ENCODE measurements around the gene LILRA1.
"Not testable (repeated sequence)": the region's sequence is repeated elsewhere in the genome, so short reads cannot be mapped to it uniquely, and the experiment has no call there.

LILRA1 gene

DNA sequence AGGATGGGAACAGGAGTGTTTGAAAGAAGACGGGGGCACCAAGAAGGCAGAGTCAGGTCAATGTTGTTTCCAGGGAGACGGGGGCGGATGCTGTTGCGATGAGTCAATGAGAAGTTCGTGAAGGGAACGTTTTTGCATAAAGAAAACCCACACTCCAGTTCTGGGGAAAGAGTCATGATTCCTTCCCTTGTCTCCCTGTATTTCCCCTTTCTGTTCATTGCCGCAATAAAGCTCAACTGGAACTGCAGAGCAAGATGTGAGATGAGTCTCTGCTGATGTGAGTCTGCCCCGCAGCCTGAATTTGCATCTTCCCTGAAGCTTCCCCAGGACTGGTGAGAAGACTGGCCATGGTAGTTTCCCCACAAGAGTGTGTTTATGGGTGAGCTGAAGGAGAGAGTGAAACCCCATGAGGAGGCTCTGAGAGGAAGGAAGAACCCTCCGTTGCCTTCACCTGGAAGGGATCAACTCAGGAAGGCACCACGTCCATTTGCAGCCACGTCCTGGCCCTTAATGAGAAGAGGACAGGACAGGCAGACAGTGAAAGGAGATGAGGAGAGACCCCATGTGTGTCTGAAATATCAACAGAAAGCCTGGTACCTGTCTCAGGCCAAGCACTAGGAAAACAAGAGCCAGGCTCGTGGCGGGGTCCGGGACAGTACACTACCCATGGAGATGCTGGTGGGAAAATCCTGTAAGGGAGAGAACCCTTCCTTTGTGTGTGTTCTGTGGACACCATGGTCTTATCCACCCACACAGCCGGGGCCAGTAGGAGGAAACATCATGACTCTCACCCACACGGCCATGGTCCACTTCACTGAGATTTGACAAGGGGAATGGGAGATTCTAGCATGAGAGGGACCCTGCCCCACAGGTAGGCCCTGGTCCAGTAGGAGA is 13.7 kb downstream of the LILRA1 start:
- no peaks in the 10 kb centered on the region for H3K36me3 Mint-ChIP-seq
- no peak overlapping the region for H3K4me3 Mint-ChIP-seq
- no peak overlapping the region for H3K27ac Mint-ChIP-seq
- H3K9me3 Mint-ChIP-seq (ENCODE audit: low read depth): peaks cover 4% of the 10 kb centered on the region
- no peaks in the 10 kb centered on the region for H3K4me1 Mint-ChIP-seq (ENCODE audit: low read depth)
- peaks cover 29% of the 10 kb centered on the region for H3K27me3 Mint-ChIP-seq

DNA sequence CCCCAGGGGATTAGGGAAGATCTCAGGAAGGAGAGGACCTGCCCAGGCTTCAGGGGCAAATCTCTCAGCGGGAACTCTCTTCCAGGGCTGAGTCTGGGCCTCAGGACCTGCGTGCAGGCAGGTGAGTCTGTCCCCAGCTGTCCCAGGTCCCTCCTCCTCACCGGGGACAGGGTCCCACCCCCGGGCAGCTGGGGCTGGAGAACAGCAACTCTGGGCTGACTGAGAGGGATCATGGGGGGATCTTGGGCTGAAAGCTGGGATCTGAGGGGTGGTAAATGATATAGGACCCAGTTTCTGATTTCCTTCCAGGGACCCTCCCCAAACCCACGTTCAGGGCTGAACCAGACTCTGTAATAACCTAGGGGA is 14.3 kb downstream of the LILRA1 start:
- no peak overlapping the region for H3K4me3 Mint-ChIP-seq
- H3K27ac Mint-ChIP-seq: no peak overlapping the region
- H3K27me3 Mint-ChIP-seq: peaks cover 29% of the 10 kb centered on the region
- no peaks in the 10 kb centered on the region for H3K36me3 Mint-ChIP-seq
- peaks cover 4% of the 10 kb centered on the region for H3K9me3 Mint-ChIP-seq (ENCODE audit: low read depth)
- no peaks in the 10 kb centered on the region for H3K4me1 Mint-ChIP-seq (ENCODE audit: low read depth)

GRCh38 chr19:54608205-54608604 is 14.8 kb downstream of the LILRA1 start:
- no peak overlapping the region for H3K4me3 Mint-ChIP-seq
- peaks cover 4% of the 10 kb centered on the region for H3K9me3 Mint-ChIP-seq (ENCODE audit: low read depth)
- no peaks in the 10 kb centered on the region for H3K36me3 Mint-ChIP-seq
- H3K4me1 Mint-ChIP-seq (ENCODE audit: low read depth): no peaks in the 10 kb centered on the region
- no peak overlapping the region for H3K27ac Mint-ChIP-seq
- H3K27me3 Mint-ChIP-seq: peaks cover 30% of the 10 kb centered on the region

DNA sequence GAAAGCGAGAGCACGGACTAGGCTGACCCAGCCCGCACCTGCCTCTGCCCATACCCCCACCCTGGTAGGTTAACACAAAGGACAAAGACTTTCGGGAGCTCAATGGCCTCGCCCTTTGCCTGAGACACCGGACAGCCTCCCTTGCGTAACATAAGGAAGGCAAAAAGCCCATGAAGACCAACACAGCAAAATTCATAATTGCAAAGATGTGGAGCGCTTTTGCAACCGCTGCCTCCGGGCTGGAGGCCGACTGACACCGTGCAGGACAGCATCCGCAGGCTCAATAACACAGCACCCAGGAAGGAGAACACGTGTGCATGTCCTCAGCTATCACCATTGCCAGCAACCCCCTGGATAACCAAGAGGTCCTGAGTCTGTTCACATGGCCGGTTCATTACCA is 15.4 kb downstream of the LILRA1 start:
- H3K36me3 Mint-ChIP-seq: no peaks in the 10 kb centered on the region
- H3K4me3 Mint-ChIP-seq: no peak overlapping the region
- no peak overlapping the region for H3K27ac Mint-ChIP-seq

DNA sequence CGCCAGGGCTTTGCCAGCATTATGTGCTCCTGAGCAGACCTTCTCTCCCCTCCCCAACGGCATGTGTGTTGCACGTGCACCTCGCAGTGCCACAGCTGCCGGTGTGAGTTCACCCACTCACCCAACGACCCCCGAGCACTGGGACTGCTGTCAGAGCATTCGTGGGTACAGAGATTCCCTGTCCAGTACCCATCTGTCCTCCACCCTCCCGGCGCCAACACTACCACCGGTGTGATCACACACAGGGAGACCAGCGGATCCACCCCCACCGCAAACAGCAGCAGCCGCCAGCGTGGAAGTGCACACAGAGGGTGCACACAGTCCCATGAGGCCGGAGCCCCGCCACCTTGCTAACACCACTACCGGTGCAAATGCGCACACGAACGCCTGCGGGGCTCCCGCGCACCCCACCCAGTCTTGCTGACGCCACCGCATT is 15.9 kb downstream of the LILRA1 start:
- Mint-ChIP-seq H3K36me3 (no peaks in the 10 kb centered on the region), H3K9me3 (ENCODE audit: low read depth) (peaks cover 4% of the 10 kb centered on the region), H3K4me3 (no peak overlapping the region), H3K27ac (no peak overlapping the region), H3K4me1 (ENCODE audit: low read depth) (no peaks in the 10 kb centered on the region), H3K27me3 (peaks cover 30% of the 10 kb centered on the region)

More for the DNA sequence above, 15.4 kb downstream of the LILRA1 start:
- H3K4me1 Mint-ChIP-seq (ENCODE audit: low read depth): no peaks in the 10 kb centered on the region
- peaks cover 4% of the 10 kb centered on the region for H3K9me3 Mint-ChIP-seq (ENCODE audit: low read depth)
- H3K27me3 Mint-ChIP-seq: peaks cover 31% of the 10 kb centered on the region

DNA sequence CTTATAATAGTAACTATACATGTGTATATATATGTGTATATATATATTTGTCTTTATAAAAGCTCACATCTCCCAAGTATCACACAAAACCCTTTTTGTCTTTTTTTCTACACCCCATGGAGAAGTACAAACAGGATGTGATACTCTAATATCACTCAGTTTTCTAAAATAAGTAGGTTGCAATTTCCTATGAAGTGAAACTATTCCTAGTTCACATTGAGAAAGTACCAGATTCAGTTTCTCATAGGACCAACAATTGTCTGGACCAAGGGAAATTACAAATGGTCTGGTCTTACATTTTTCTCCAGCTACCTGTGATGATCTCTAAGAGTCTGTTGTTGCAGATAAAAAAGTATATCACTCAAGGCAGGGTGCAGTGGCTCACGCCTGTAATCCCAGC is 19.0 kb downstream of the LILRA1 start:
- Mint-ChIP-seq H3K27me3 (peaks cover 9% of the 10 kb centered on the region), H3K4me1 (ENCODE audit: low read depth) (no peaks in the 10 kb centered on the region), H3K4me3 (no peak overlapping the region), H3K27ac (no peak overlapping the region), H3K36me3 (no peaks in the 10 kb centered on the region), H3K9me3 (ENCODE audit: low read depth) (no peaks in the 10 kb centered on the region)

GRCh38 chr19:54614726-54615125 is 21.3 kb downstream of the LILRA1 start:
- H3K4me1 Mint-ChIP-seq (ENCODE audit: low read depth): no peaks in the 10 kb centered on the region
- H3K36me3 Mint-ChIP-seq: no peaks in the 10 kb centered on the region
- H3K27me3 Mint-ChIP-seq: peaks cover 5% of the 10 kb centered on the region
- no peaks in the 10 kb centered on the region for H3K9me3 Mint-ChIP-seq (ENCODE audit: low read depth)
- H3K4me3 Mint-ChIP-seq: no peak overlapping the region
- no peak overlapping the region for H3K27ac Mint-ChIP-seq

- no peaks in the 10 kb centered on the region for H3K4me1 Mint-ChIP-seq (ENCODE audit: low read depth)
- no peak overlapping the region for H3K4me3 Mint-ChIP-seq
- H3K9me3 Mint-ChIP-seq (ENCODE audit: low read depth): no peaks in the 10 kb centered on the region
- no peaks in the 10 kb centered on the region for H3K36me3 Mint-ChIP-seq
- peaks cover 5% of the 10 kb centered on the region for H3K27me3 Mint-ChIP-seq
- no peak overlapping the region for H3K27ac Mint-ChIP-seq
Observed at GRCh38 chr19:54616057-54616456, 22.6 kb downstream of the LILRA1 start.

DNA sequence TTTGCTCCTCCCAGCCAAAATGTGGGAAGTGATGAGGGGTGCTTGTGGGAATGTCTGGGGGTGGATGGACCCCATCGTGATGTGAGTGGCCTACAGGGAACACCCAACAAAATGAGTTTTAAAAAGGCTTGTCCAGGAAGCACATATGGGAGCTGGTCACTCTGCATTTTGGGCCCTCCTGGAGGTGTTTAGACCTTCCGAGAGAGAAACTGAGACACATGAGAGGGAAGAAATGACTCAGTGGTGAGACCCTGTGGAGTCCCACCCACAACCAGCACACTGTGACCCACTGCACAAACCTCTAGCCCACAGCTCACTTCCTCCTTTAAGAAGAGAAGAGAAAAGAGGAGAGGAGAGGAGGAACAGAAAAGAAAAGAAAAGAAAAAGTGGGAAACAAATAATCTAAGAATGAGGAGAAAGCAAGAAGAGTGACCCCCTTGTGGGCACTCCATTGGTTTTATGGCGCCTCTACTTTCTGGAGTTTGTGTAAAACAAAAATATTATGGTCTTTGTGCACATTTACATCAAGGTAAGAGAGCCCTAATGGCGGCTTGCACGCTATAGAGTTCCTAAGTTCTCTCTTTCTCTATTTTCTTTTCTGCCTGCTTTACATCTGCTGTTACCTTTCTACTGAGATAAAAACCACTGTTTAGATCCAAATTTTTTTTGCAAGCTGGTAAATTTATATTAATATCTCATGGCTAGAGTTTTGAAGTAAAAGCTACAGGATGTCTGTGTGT is 23.6 kb downstream of the LILRA1 start:
- Mint-ChIP-seq H3K27ac (no peak overlapping the region), H3K4me1 (ENCODE audit: low read depth) (no peaks in the 10 kb centered on the region), H3K4me3 (no peak overlapping the region), H3K36me3 (no peaks in the 10 kb centered on the region), H3K27me3 (peaks cover 6% of the 10 kb centered on the region), H3K9me3 (ENCODE audit: low read depth) (no peaks in the 10 kb centered on the region)

GRCh38 chr19:54620464-54620863 is 27.0 kb downstream of the LILRA1 start:
- Mint-ChIP-seq H3K9me3 (ENCODE audit: low read depth) (no peaks in the 10 kb centered on the region), H3K4me1 (ENCODE audit: low read depth) (no peaks in the 10 kb centered on the region), H3K36me3 (no peaks in the 10 kb centered on the region), H3K27me3 (peaks cover 2% of the 10 kb centered on the region), H3K27ac (no peak overlapping the region), H3K4me3 (no peak overlapping the region)

DNA sequence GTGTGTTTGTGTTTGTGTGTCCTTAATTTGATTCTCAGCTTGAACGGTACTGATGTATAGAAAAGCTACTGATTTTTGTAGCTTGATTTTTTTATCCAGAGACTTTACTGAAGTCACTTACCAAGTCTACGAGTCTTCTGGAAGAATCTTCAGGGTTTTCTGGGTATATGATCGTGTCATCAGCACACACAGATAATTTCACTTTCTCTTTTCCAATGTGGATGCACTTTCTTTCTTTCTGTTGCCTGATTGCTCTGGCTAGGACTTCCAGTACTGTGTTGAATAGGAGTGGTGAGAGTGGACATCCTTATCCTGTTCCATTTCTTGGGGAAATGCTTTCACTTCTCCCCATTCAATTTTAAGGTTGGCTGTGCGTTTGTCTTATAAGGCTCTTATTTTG is 29.0 kb downstream of the LILRA1 start:
- H3K27ac Mint-ChIP-seq: no peak overlapping the region

GRCh38 chr19:54624234-54624633 is 30.8 kb downstream of the LILRA1 start:
- not testable (repeated sequence) for H3K9me3 Mint-ChIP-seq (ENCODE audit: low read depth); H3K27ac Mint-ChIP-seq; H3K36me3 Mint-ChIP-seq; H3K4me3 Mint-ChIP-seq; H3K4me1 Mint-ChIP-seq (ENCODE audit: low read depth)
- H3K27me3 Mint-ChIP-seq: peaks cover 14% of the 10 kb centered on the region

More for the DNA sequence above, 29.0 kb downstream of the LILRA1 start:
- H3K27me3 Mint-ChIP-seq: peaks cover 9% of the 10 kb centered on the region
- H3K4me3 Mint-ChIP-seq: no peak overlapping the region
- H3K9me3 Mint-ChIP-seq (ENCODE audit: low read depth): no peaks in the 10 kb centered on the region
- no peaks in the 10 kb centered on the region for H3K36me3 Mint-ChIP-seq
- H3K4me1 Mint-ChIP-seq (ENCODE audit: low read depth): no peaks in the 10 kb centered on the region

DNA sequence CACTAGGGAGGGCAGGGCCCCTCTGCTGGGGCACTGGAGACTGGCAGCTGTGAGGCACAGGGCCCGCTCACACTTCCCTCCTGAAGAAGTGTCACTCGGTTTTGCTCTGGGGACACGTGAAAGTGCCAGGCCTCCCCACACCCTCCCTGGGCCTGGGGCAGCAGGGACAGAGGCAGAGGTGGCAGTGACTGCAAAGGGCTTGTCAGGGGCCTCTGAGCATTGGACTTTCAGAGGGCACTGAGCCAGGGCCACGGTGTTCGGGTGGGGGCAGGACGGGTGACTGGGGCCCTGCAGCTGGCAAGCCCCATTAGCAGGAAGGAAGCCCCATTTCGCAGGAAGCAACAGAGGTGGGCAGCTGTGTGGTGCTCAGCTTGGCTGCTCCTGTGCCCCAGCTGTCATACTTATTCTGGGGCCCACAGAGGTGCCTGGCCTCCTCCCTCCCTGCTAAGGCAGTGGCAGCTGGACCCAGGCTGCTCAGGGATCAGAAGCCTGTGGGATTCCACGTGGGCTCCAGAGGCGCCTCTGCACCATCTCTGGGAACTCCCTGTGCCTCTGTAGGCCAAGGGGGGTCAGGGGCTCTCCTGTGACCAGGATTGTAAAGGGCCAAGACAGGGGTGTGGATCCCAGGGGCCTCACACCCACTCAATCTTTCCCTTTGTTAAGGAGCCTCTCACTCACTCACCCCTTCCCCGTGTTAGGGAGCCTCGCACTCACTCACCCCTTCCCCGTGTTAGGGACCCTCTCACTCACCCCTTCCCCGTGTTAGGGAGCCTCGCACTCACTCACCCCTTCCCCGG is 31.7 kb downstream of the LILRA1 start:
- H3K4me3 Mint-ChIP-seq: not testable (repeated sequence)

GRCh38 chr19:54626757-54627156 is 33.3 kb downstream of the LILRA1 start:
- no peak overlapping the region for H3K27ac Mint-ChIP-seq
- peaks cover 18% of the 10 kb centered on the region for H3K27me3 Mint-ChIP-seq
- H3K4me3 Mint-ChIP-seq: no peak overlapping the region
- no peaks in the 10 kb centered on the region for H3K9me3 Mint-ChIP-seq (ENCODE audit: low read depth)
- no peaks in the 10 kb centered on the region for H3K36me3 Mint-ChIP-seq
- no peaks in the 10 kb centered on the region for H3K4me1 Mint-ChIP-seq (ENCODE audit: low read depth)

More for the DNA sequence above, 31.7 kb downstream of the LILRA1 start:
- H3K9me3 Mint-ChIP-seq (ENCODE audit: low read depth); H3K27ac Mint-ChIP-seq; H3K36me3 Mint-ChIP-seq; H3K4me1 Mint-ChIP-seq (ENCODE audit: low read depth): not testable (repeated sequence)
- peaks cover 19% of the 10 kb centered on the region for H3K27me3 Mint-ChIP-seq

GRCh38 chr19:54627912-54628311 is 34.5 kb downstream of the LILRA1 start:
- not testable (repeated sequence) for H3K27ac Mint-ChIP-seq; H3K4me1 Mint-ChIP-seq (ENCODE audit: low read depth); H3K9me3 Mint-ChIP-seq (ENCODE audit: low read depth); H3K4me3 Mint-ChIP-seq; H3K36me3 Mint-ChIP-seq
- peaks cover 20% of the 10 kb centered on the region for H3K27me3 Mint-ChIP-seq

All from activated naive CD8-positive, alpha-beta T cell (primary cell).